HepG2 (cell line): ENCODE results near the gene WSB2. TPM values are rescaled to one million over a fixed set of nuclear protein-coding genes. Genes with fewer than 3 reads are reported as not detected.

Experiments
- BHLHE40 ChIP-seq: IDR thresholded peaks from 2 replicates; pipeline ENCODE4 v1.6.1; 2011; ENCODE audit warnings: low read length, improper control_type of control experiment
- CBFB ChIP-seq: sonication (generic); formaldehyde crosslinking; IDR thresholded peaks from 2 replicates; pipeline ENCODE4 v1.4.0; 2020; ENCODE audit warnings: missing genetic modification reagents
- FOXK2 ChIP-seq: fragments of 450-650 bp; IDR thresholded peaks from 2 replicates; pipeline ENCODE4 v1.6.1; 2016
- KAT8 ChIP-seq: IDR thresholded peaks from 2 replicates; pipeline ENCODE4 v1.6.1; 2016; ENCODE audit warnings: missing genetic modification reagents, missing compliant biosample characterization
- KMT2B ChIP-seq: IDR thresholded peaks from 2 replicates; pipeline ENCODE4 v1.6.1; 2016; ENCODE audit warnings: missing genetic modification reagents, missing compliant biosample characterization
- NR2F1 ChIP-seq, 2 experiments: fragments of 450-650 bp in 1 of 2; formaldehyde crosslinking in 1 of 2; IDR thresholded peaks; 2 replicates each; pipeline versions ENCODE4 v1.5.0 to v1.6.1; 2016 to 2020; ENCODE audit warnings: mild to moderate bottlenecking in 1 of 2, missing compliant biosample characterization in 1 of 2, missing genetic modification reagents in 1 of 2, moderate library complexity in 1 of 2
- PAXIP1 ChIP-seq: sonication (generic); formaldehyde crosslinking; conservative IDR thresholded peaks from 2 replicates; pipeline ENCODE4 v1.4.0; 2020; ENCODE audit warnings: mild to moderate bottlenecking, missing genetic modification reagents, moderate library complexity
- SOX5 ChIP-seq: IDR thresholded peaks from 2 replicates; pipeline ENCODE4 v1.6.1; 2016; ENCODE audit warnings: borderline replicate concordance
- YEATS4 ChIP-seq: sonication (generic); formaldehyde crosslinking; IDR thresholded peaks from 2 replicates; pipeline ENCODE4 v1.4.0; 2020; ENCODE audit warnings: missing genetic modification reagents, borderline replicate concordance
- ZBTB34 ChIP-seq: sonication (generic); formaldehyde crosslinking; IDR thresholded peaks from 2 replicates; pipeline ENCODE4 v1.8.0; 2022; ENCODE audit warnings: mild to moderate bottlenecking, missing genetic modification reagents
- ZC3H4 ChIP-seq: sonication (generic); formaldehyde crosslinking; IDR thresholded peaks from 2 replicates; pipeline ENCODE4 v1.4.0; 2020; ENCODE audit warnings: missing genetic modification reagents, borderline replicate concordance
- ZNF44 ChIP-seq: sonication (generic); formaldehyde crosslinking; IDR thresholded peaks from 2 replicates; pipeline ENCODE4 v1.5.1; 2020; ENCODE audit warnings: mild to moderate bottlenecking, missing genetic modification reagents
- ZNF556 ChIP-seq: sonication (generic); formaldehyde crosslinking; IDR thresholded peaks from 2 replicates; pipeline ENCODE4 v1.4.0; 2020; ENCODE audit warnings: mild to moderate bottlenecking, missing genetic modification reagents, borderline replicate concordance
- ZNF574 ChIP-seq: sonication (generic); formaldehyde crosslinking; IDR thresholded peaks from 2 replicates; pipeline ENCODE4 v1.4.0; 2020; ENCODE audit warnings: missing genetic modification reagents
- ZNF609 ChIP-seq: sonication (generic); formaldehyde crosslinking; IDR thresholded peaks from 2 replicates; pipeline ENCODE4 v1.4.0; 2020; ENCODE audit warnings: mild to moderate bottlenecking, missing genetic modification reagents, borderline replicate concordance
- ZNF766 ChIP-seq: sonication (generic); formaldehyde crosslinking; IDR thresholded peaks from 2 replicates; pipeline ENCODE4 v1.5.0; 2020; ENCODE audit warnings: missing genetic modification reagents, borderline replicate concordance
- polyA plus RNA-seq, 8 experiments: library from polyadenylated mRNA; depleted of rRNA in 3 of 8; stranded (reverse) in 7 of 8; unstranded in 1 of 8; fragments of >200 nt; fragmentation: Illumina TruSeq in 4 of 8; extraction: Trizol in 4 of 8; gene quantifications; 2 replicates each; pipeline versions ENCODE4 v1.2.1 to v1.2.3, GENCODE V29; 2011 to 2016; ENCODE audit warnings: low read depth in 4 of 8, missing spikeins in 1 of 8, mixed read lengths in 1 of 8; ENCODE audit not compliant: insufficient read depth in 1 of 8
- total RNA-seq, 5 experiments: library from RNA; depleted of rRNA; stranded (reverse); fragments of >200 nt; fragmentation: Illumina TruSeq; extraction: Trizol; gene quantifications; 2 replicates each; pipeline ENCODE4 v1.2.3, GENCODE V29; 2016; ENCODE audit warnings: low read depth in 1 of 5

WSB2 gene
- total and polyA plus RNA-seq, 2 of the 13 experiments (the other 11 are each of a cell fraction or from before 2014, with no cell fraction given), result 31.0 to 82.8 TPM

DNA sequence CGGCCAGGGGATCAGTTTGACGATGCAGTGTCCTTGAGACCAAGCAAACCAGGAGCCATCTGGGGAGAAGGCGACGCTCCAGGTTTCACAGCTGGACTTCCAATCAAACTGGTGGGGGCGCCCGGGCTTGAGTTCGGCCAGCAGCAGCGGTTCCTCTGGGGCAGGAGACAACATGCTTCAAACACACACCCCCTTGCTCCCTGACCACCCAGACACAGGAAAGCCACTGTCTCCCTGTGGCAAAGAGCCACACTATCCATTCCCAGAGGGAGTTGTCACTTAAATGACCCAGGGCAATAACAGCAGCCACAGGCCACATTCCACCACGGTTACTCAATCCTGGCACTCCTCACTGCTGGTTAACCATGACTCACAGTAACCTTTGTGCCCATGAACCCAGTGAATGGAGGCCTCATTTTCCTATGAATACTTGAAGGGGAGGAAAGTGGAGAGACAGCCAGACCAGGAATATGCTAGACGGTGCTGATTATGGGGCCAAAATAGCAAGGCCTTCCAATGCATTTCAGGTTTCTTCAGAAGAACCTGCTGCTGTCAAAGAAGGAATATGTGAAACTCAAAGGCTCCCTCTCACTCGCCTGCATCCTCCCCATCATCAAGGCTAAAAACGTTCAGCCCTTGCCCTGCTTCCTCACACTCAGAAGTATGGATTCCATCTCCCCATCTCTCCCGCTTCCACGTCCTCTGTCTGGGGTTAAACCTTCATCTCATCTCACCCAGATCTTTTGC lies 8.5 kb downstream of the WSB2 start (continued):
- peak; percentile 94 for TF ChIP-seq ZNF574 (CRISPR knock-in tag)
- peak; percentile 84 for TF ChIP-seq ZNF609 (CRISPR knock-in tag)
- TF ChIP-seq SOX5 (CRISPR knock-in tag), result peak; percentile 93
- TF ChIP-seq ZBTB34 (CRISPR knock-in tag), result peak; percentile 96
- TF ChIP-seq ZC3H4, result no peak
- TF ChIP-seq KAT8, result peak; percentile 79
- peak; percentile 74 to 79; a peak in 3 of 4 replicates for TF ChIP-seq NR2F1 (CRISPR knock-in tag; IDR thresholded peaks at IDR 0.05)
- peak; percentile 73; the same call in 1 of the 2 replicates for TF ChIP-seq CBFB (CRISPR knock-in tag)
- TF ChIP-seq FOXK2, result peak; percentile 88
- TF ChIP-seq BHLHE40, result 0 out of 2 replicates have a peak, but pooled peaks have one; percentile 37
- TF ChIP-seq PAXIP1 (CRISPR knock-in tag), result peak; percentile 97
- TF ChIP-seq YEATS4 (CRISPR knock-in tag), result peak; percentile 68
- TF ChIP-seq ZNF766 (CRISPR knock-in tag), result no peak
- TF ChIP-seq KMT2B, result peak; percentile 74
- TF ChIP-seq ZNF556 (CRISPR knock-in tag), result peak; percentile 91; the same call in 1 of the 2 replicates
- 0 out of 2 replicates have a peak, but pooled peaks have one; percentile 61 for TF ChIP-seq ZNF44 (CRISPR knock-in tag)
